Measurements from ENCODE around the gene QRICH1. TPM values are rescaled to one million over a fixed set of nuclear protein-coding genes. Genes with fewer than 3 reads are reported as not detected.

QRICH1 gene
- total and polyA plus RNA-seq, 2 donors (not counting 1 experiment from before 2014, with no cell fraction given): 48.7 to 59.0 TPM

DNA sequence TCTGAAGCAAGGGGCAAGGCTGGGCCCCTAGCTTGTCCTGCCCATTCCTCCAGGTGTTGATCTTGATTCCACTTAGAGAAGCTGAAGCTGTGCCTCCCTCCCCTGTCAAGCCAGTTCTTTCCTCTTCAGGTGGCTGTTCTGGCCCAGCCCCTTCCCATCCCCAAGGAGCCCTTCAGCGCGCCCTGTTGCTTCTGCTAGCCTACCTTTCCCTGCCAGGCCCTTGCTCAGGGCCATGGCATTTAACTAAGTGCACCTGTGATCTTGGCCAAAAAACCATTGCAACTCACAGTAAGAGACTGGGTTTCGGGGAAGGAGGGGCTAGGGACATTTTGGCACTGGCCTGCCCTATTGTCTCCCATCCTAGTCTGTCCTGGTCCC lies 88.6 kb downstream of the QRICH1 start:
- Histone ChIP-seq H2AFZ (ENCODE audit: low read length) (no peak overlapping the region), H3K4me3 (replicated peaks in 1 of 4; ENCODE audit: control extremely low read depth in 1 of 4, insufficient read depth in 1 of 4, low read depth in 3 of 4, low read length in 4 of 4) (no peak overlapping the region), H4K20me1 (ENCODE audit: control insufficient read depth, extremely low read depth, insufficient read depth, low read length) (no peaks in the 10 kb centered on the region), H3K9me3 (ENCODE audit: control insufficient read depth, insufficient read depth, low read depth, low read length) (no peaks in the 10 kb centered on the region), H3K9ac (ENCODE audit: insufficient read depth, low read length) (no peak overlapping the region), H3K27ac (ENCODE audit: insufficient read depth, low read length) (no peak overlapping the region), H3K36me3 (ENCODE audit: control insufficient read depth, insufficient read depth, low read length) (peaks cover 3% of the 10 kb centered on the region), H3K4me1 (ENCODE audit: control insufficient read depth, extremely low read depth, insufficient read depth, low read length) (peaks cover 4% of the 10 kb centered on the region), H3K27me3 (ENCODE audit: control insufficient read depth, insufficient read depth, low read length) (no peaks in the 10 kb centered on the region), H3K4me2 (ENCODE audit: extremely low read depth, insufficient read depth, low read length) (no peak overlapping the region), H3K79me2 (ENCODE audit: control insufficient read depth, insufficient read depth, low read length) (peaks cover 16% of the 10 kb centered on the region)
- TF ChIP-seq EZH2 (IDR thresholded peaks at IDR 0.05; ENCODE audit: low read length, missing control alignments): no peak
- TF ChIP-seq, protein P1, sequence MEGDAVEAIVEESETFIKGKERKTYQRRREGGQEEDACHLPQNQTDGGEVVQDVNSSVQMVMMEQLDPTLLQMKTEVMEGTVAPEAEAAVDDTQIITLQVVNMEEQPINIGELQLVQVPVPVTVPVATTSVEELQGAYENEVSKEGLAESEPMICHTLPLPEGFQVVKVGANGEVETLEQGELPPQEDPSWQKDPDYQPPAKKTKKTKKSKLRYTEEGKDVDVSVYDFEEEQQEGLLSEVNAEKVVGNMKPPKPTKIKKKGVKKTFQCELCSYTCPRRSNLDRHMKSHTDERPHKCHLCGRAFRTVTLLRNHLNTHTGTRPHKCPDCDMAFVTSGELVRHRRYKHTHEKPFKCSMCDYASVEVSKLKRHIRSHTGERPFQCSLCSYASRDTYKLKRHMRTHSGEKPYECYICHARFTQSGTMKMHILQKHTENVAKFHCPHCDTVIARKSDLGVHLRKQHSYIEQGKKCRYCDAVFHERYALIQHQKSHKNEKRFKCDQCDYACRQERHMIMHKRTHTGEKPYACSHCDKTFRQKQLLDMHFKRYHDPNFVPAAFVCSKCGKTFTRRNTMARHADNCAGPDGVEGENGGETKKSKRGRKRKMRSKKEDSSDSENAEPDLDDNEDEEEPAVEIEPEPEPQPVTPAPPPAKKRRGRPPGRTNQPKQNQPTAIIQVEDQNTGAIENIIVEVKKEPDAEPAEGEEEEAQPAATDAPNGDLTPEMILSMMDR (conservative IDR thresholded peaks at IDR 0.05 in 1 of 2, IDR thresholded peaks at IDR 0.05 in 1 of 2; ENCODE audit: low read depth in 1 of 2, low read length in 2 of 2): no peak
- no peak for DNase-seq (ENCODE audit: low read depth in 2 of 2)

DNA sequence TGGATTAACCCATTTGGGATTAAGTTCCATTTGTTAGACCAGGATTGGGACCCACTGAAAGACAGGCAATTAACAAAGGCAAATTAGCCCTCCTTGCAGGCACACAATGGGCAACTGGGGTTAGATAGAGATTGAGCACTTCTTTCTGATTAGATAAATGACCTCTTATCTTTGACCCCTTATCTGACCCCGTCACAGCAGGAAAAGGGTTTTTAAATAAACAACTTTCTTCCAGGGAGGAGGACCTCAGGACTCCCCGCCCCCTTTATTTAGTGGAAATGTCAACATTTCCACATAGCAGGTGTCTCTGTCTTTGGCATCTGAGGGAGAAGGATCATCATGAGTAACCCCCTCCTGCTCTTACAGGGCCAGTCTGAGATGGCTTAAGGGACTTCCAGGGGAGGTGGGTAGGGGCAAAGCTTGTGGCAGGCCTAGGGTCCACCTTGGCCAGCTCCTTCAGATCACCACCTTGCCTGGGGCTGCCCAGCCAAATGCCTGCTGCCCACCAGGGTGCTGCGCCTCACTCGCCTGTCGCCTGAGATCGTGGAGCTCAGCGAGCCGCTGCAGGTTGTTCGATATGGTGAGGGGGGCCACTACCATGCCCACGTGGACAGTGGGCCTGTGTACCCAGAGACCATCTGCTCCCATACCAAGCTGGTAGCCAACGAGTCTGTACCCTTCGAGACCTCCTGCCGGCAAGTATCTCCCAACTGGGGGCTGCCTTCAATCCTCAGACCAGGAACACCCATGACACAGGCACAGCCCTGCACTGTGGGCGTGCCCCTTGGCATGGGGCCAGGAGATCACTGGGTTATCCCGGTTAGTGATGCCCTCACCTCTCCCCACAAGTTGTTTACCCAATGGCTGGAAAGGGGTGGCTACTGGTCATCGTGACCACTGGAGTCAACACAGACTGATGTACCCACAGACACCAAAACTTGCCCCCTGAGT lies 89.2 kb downstream of the QRICH1 start:
- Histone ChIP-seq H3K79me2 (ENCODE audit: control insufficient read depth, insufficient read depth, low read length) (peaks cover 14% of the 10 kb centered on the region), H3K36me3 (ENCODE audit: control insufficient read depth, insufficient read depth, low read length) (peaks cover 3% of the 10 kb centered on the region), H2AFZ (ENCODE audit: low read length) (no peak overlapping the region), H3K27ac (ENCODE audit: insufficient read depth, low read length) (no peak overlapping the region), H4K20me1 (ENCODE audit: control insufficient read depth, extremely low read depth, insufficient read depth, low read length) (no peaks in the 10 kb centered on the region), H3K4me3 (replicated peaks in 1 of 4; ENCODE audit: control extremely low read depth in 1 of 4, insufficient read depth in 1 of 4, low read depth in 3 of 4, low read length in 4 of 4) (no peak overlapping the region), H3K4me2 (ENCODE audit: extremely low read depth, insufficient read depth, low read length) (no peak overlapping the region), H3K4me1 (ENCODE audit: control insufficient read depth, extremely low read depth, insufficient read depth, low read length) (peaks cover 4% of the 10 kb centered on the region), H3K27me3 (ENCODE audit: control insufficient read depth, insufficient read depth, low read length) (no peaks in the 10 kb centered on the region), H3K9ac (ENCODE audit: insufficient read depth, low read length) (no peak overlapping the region), H3K9me3 (ENCODE audit: control insufficient read depth, insufficient read depth, low read depth, low read length) (no peaks in the 10 kb centered on the region)
- TF ChIP-seq, protein P1 (conservative IDR thresholded peaks at IDR 0.05 in 1 of 2, IDR thresholded peaks at IDR 0.05 in 1 of 2; ENCODE audit: low read depth in 1 of 2, low read length in 2 of 2): no peak
- TF ChIP-seq EZH2 (IDR thresholded peaks at IDR 0.05; ENCODE audit: low read length, missing control alignments): no peak
- DNase-seq (ENCODE audit: low read depth in 2 of 2): no peak

DNA sequence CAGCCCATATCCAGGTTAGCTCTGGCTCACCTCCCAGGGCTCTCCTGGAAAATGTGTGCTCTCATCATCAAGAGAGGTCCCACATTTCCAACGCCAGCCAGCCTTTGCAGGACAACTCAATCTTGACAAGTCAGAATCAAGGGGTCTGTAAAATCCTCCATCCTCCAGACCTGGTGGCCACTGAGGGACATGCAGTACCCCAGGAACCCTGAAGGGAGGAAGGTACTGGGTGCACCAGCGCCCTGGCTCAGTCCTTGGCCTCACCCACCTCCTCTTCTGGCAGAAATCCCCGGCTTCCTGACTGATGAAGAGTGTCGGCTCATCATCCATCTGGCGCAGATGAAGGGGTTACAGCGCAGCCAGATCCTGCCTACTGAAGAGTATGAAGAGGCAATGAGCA lies 92.7 kb downstream of the QRICH1 start:
- Histone ChIP-seq H3K27ac (ENCODE audit: insufficient read depth, low read length) (no peak overlapping the region), H3K4me3 (replicated peaks in 1 of 4; ENCODE audit: control extremely low read depth in 1 of 4, insufficient read depth in 1 of 4, low read depth in 3 of 4, low read length in 4 of 4) (no peak overlapping the region), H3K4me1 (ENCODE audit: control insufficient read depth, extremely low read depth, insufficient read depth, low read length) (peaks cover under 1% of the 10 kb centered on the region), H3K9ac (ENCODE audit: insufficient read depth, low read length) (no peak overlapping the region), H3K27me3 (ENCODE audit: control insufficient read depth, insufficient read depth, low read length) (no peaks in the 10 kb centered on the region), H3K9me3 (ENCODE audit: control insufficient read depth, insufficient read depth, low read depth, low read length) (no peaks in the 10 kb centered on the region), H3K79me2 (ENCODE audit: control insufficient read depth, insufficient read depth, low read length) (no peaks in the 10 kb centered on the region), H2AFZ (ENCODE audit: low read length) (no peak overlapping the region), H3K36me3 (ENCODE audit: control insufficient read depth, insufficient read depth, low read length) (peaks cover 3% of the 10 kb centered on the region), H3K4me2 (ENCODE audit: extremely low read depth, insufficient read depth, low read length) (no peak overlapping the region), H4K20me1 (ENCODE audit: control insufficient read depth, extremely low read depth, insufficient read depth, low read length) (no peaks in the 10 kb centered on the region)
- TF ChIP-seq, protein P1 (conservative IDR thresholded peaks at IDR 0.05 in 1 of 2, IDR thresholded peaks at IDR 0.05 in 1 of 2; ENCODE audit: low read depth in 1 of 2, low read length in 2 of 2): no peak
- DNase-seq (ENCODE audit: low read depth in 2 of 2): no peak
